Fibroblast of mammary gland (primary cell): ENCODE measurements around the gene LGALS3.

Experiments used
- DNase-seq: peaks from one replicate; pipeline ENCODE4 v3.0.0-alpha.2; 2010; ENCODE audit warnings: low read depth
- H3K4me3 ChIP-seq: 2 replicates; pipeline ENCODE4 v1.5.1; 2011; ENCODE audit warnings: low read depth, mild to moderate bottlenecking, low read length, moderate library complexity; ENCODE audit not compliant: control insufficient read depth
- CTCF ChIP-seq: conservative IDR thresholded peaks from 2 replicates; pipeline ENCODE4 v1.5.1; 2011; ENCODE audit warnings: low read depth, low read length, inconsistent platforms; ENCODE audit not compliant: control insufficient read depth, insufficient read depth

Gene LGALS3

GRCh38 chr14:55103005-55103640 is 25.9 kb upstream of the LGALS3 start:
- H3K4me3 ChIP-seq: peak overlapping the region; percentile 38
- no peak for TF ChIP-seq CTCF
- DNase-seq: peak; percentile 99

GRCh38 chr14:55103971-55104954 is 24.8 kb upstream of the LGALS3 start:
- TF ChIP-seq CTCF: no peak
- DNase-seq: no peak
- no peak overlapping the region for H3K4me3 ChIP-seq

GRCh38 chr14:55105991-55106390 is 23.1 kb upstream of the LGALS3 start:
- TF ChIP-seq CTCF: no peak
- DNase-seq: no peak
- H3K4me3 ChIP-seq: no peak overlapping the region

- TF ChIP-seq CTCF: no peak
- DNase-seq: peak; percentile 99
- H3K4me3 ChIP-seq: no peak overlapping the region
These were observed 21.1 kb upstream of the LGALS3 start for GRCh38 chr14:55107766-55108554.

GRCh38 chr14:55109836-55110235 is 19.2 kb upstream of the LGALS3 start:
- H3K4me3 ChIP-seq: no peak overlapping the region
- TF ChIP-seq CTCF: no peak
- no peak for DNase-seq

- no peak for TF ChIP-seq CTCF
These were observed 17.8 kb upstream of the LGALS3 start for GRCh38 chr14:55111122-55111708.

More at GRCh38 chr14:55111122-55111708, 17.8 kb upstream of the LGALS3 start:
- no peak for DNase-seq
- H3K4me3 ChIP-seq: no peak overlapping the region
